ENCODE results near the gene EIF4E1B. TPM values are rescaled to one million over a fixed set of nuclear protein-coding genes. Genes with fewer than 3 reads are reported as not detected.

EIF4E1B gene
- total RNA-seq, 2 experiments from 2014 or later, result not detected

DNA sequence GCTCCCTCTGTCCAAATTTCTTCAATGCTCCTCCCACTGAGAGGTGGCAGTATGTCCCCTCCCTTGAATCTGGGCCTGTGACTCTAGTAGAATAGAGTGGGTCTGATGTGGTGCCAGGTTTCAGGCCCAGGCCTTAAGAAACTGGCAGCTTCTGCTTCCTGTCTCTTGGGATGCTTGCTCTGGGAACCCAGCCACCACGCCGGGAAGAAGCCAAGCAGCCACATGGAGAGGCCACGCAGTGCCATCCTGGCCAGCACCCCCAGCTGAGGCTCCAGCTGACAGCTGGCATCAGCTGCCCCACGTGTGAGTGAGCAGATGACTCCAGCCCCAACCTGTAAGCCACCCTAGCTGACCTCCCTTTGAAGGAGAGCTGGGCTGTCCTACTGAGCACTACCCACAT is 9.5 kb downstream of the EIF4E1B start:
- ChIA-PET CTCF (interaction anchor here (1.5 kb wide), 1 partner anchor 11 kb away, joined by 3 read pairs; no protein-coding TSS in a partner anchor), POLR2A (no interaction called here)

GRCh38 chr5:176640616-176641015 is 10.1 kb downstream of the EIF4E1B start:
- ChIA-PET POLR2A (no interaction called here), CTCF (interaction anchor here (1.3 kb wide), 1 partner anchor 19 kb away, joined by 4 read pairs; no protein-coding TSS in a partner anchor)

- ChIA-PET CTCF (no interaction called here), POLR2A (no interaction called here)
Measured at GRCh38 chr5:176642675-176643490, 12.4 kb downstream of the EIF4E1B start.

GRCh38 chr5:176643491-176644219 is 13.2 kb downstream of the EIF4E1B start:
- CTCF ChIA-PET, result interaction anchor here (0.7 kb wide), 1 partner anchor 378 kb away, joined by 3 read pairs; no protein-coding TSS in a partner anchor
- POLR2A ChIA-PET, result no interaction called here

- POLR2A ChIA-PET, result no interaction called here
Measured at GRCh38 chr5:176644294-176644693, 13.8 kb downstream of the EIF4E1B start.

DNA sequence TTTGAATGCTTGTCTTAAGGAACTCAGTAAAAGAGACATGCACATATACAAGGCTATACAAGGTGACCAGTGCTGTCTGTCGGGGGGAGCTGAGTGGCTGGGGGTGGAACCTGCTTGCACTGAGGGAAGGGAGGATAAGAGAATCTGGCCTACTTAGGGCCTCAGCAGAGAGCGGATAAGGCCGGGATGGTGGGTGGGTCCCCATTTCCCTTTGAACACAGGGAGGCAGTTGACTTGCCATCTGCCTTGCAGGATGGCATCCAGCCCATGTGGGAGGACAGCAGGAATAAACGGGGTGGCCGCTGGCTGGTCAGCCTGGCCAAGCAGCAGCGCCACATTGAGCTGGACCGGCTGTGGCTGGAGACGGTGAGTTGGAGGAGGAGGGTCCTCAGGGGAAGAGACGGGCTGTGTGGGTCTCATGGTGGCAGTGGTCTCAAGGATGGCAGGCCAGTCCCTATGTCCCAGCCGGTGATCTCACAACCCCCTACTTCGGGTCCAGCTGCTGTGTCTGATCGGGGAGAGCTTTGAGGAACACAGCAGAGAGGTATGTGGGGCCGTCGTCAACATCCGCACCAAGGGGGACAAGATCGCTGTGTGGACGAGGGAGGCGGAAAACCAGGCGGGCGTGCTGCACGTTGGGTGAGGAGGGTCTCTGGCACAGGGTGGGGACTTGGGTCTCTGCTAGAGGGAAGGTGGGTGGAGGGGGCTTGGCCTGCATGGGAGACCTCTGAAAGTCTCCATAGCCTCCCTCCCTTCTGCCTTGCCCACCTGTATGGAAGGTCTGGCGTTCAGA is 14.6 kb downstream of the EIF4E1B start:
- CTCF ChIA-PET, result interaction anchor here (0.5 to 1.0 kb wide), 2 partner anchors 16 to 116 kb away, joined by 3 to 4 read pairs; no protein-coding TSS in a partner anchor
- POLR2A ChIA-PET, result no interaction called here

More at GRCh38 chr5:176644294-176644693, 13.8 kb downstream of the EIF4E1B start:
- CTCF ChIA-PET, result interaction anchor here (0.7 kb wide), 1 partner anchor 377 kb away, joined by 3 read pairs; no protein-coding TSS in a partner anchor

DNA sequence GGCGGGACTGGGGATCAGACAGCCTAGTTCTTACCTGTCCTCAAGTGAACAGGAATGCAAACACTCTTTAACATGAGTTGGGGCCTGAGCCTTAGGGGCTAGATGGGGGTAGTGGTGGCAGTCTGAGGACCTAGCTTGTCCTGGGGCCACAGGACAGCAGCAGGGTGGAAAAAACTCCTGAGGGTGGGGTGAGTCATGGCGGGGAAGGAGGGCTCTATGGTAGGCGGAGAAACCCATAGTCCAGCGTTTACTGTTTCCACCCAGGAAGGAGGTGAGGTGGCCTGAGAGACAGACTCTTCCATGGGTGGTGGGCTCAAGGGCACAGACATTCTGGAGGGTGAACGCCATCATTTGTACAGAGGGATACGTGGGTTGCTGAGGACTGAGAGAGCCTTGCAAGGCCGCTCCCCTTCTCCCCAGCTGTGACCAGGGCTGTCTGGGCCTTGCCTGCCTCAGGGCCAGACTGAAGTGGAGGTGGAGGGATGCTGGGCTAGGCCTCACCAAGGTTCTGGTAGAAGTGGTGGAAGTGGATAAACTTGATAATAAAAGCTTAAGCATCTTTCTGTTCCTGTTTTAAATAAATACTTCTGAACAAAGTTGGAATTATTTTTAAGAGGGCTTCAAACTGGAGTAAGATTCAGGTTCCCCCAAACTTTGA is 15.7 kb downstream of the EIF4E1B start:
- ChIA-PET CTCF (interaction anchor here (0.9 to 3.7 kb wide), 3 partner anchors 10 to 36 kb away, joined by 3 to 27 read pairs (median 4); partner anchors contain the start of gene GPRIN1), POLR2A (interaction anchor here (0.6 to 1.7 kb wide), 5 partner anchors 16 to 340 kb away, joined by 3 to 8 read pairs (median 4); partner anchors contain the start of genes EIF4E1B, GPRIN1 and SNCB)

GRCh38 chr5:176646707-176647029 is 16.2 kb downstream of the EIF4E1B start:
- CTCF ChIA-PET, result interaction anchor here (0.7 to 3.7 kb wide), 5 partner anchors 10 to 171 kb away, joined by 3 to 27 read pairs (median 4); partner anchors contain the start of gene GPRIN1
- POLR2A ChIA-PET, result interaction anchor here (0.7 to 1.7 kb wide), 6 partner anchors 12 to 339 kb away, joined by 3 to 8 read pairs (median 4); partner anchors contain the start of genes EIF4E1B, GPRIN1 and SNCB

GRCh38 chr5:176647030-176647842 is 16.8 kb downstream of the EIF4E1B start, which contains the start of gene TSPAN17:
Gene TSPAN17, plus strand, starts transcription at chr5:176647484. Its CDS starts 132 bp downstream, at chr5:176647616.
- ChIA-PET POLR2A (interaction anchor here (0.6 to 1.7 kb wide), 8 partner anchors 11 to 339 kb away, joined by 3 to 8 read pairs (median 3); partner anchors contain the start of genes EIF4E1B, FAF2, GPRIN1 and SNCB), CTCF (interaction anchor here (0.6 to 3.7 kb wide), 6 partner anchors 11 to 170 kb away, joined by 3 to 27 read pairs (median 4); partner anchors contain the start of gene GPRIN1)

DNA sequence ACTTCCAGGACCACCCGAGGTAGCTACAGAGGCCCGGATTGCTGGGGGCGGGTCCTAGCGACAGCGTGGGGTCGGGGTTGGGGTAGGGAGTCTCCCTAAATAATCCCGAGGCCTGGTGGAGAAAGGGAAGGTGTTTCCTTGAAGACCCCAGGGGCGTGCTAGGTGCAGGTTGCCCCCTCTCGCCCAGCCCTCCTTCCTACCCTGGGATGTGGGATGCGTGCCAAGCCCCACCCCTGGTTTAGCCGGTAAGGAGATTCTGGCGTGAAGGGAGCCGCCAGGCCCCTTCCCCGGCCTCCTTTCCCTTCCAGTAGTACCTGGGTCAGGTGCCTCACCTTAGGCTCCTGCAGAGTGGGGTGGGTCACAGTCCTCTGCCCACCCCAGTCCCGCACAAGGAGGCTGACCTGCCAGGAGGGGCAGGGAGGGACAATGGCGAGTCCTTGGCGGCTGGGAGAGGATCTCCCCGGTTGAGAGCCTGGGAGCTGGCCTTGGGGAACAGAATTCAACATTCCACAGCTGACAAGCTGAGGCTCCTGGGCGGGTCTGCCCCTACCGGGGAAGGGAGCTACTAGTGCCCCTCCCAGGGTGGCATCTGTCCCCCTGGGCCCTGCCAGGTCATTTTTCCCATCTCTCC is 17.5 kb downstream of the EIF4E1B start:
- CTCF ChIA-PET, result interaction anchor here (0.6 to 3.7 kb wide), 3 partner anchors 10 to 14 kb away, joined by 3 to 27 read pairs (median 5); no protein-coding TSS in a partner anchor
- POLR2A ChIA-PET, result interaction anchor here (1.0 kb wide), 1 partner anchor 15 kb away, joined by 6 read pairs; no protein-coding TSS in a partner anchor

- ChIA-PET POLR2A (no interaction called here), CTCF (interaction anchor here (1.3 to 3.7 kb wide), 2 partner anchors 9 to 12 kb away, joined by 5 to 27 read pairs; no protein-coding TSS in a partner anchor)
Measured at GRCh38 chr5:176648474-176649194, 18.2 kb downstream of the EIF4E1B start.

GRCh38 chr5:176650354-176650884 is 19.9 kb downstream of the EIF4E1B start:
- ChIA-PET POLR2A (interaction anchor here (0.6 to 1.1 kb wide), 2 partner anchors 10 to 43 kb away, joined by 3 to 6 read pairs; no protein-coding TSS in a partner anchor), CTCF (interaction anchor here (2.6 kb wide), 1 partner anchor 10 kb away, joined by 12 read pairs; no protein-coding TSS in a partner anchor)

- CTCF ChIA-PET, result interaction anchor here (2.6 kb wide), 1 partner anchor 9 kb away, joined by 12 read pairs; no protein-coding TSS in a partner anchor
- POLR2A ChIA-PET, result no interaction called here
Measured at GRCh38 chr5:176651472-176651980, 21.1 kb downstream of the EIF4E1B start.

- POLR2A ChIA-PET, result no interaction called here
- CTCF ChIA-PET, result interaction anchor here (2.6 kb wide), 1 partner anchor 9 kb away, joined by 12 read pairs; no protein-coding TSS in a partner anchor
Measured at GRCh38 chr5:176652136-176652535, 21.7 kb downstream of the EIF4E1B start.
